ENCODE results near the gene ALOX5.

- TF ChIP-seq CTCF (conservative IDR thresholded peaks at IDR 0.05; ENCODE audit: low read length) (no peak), EZH2phosphoT487 (IDR thresholded peaks at IDR 0.05; ENCODE audit: borderline replicate concordance) (no peak)
Observed at GRCh38 chr10:45440511-45441062, 66.6 kb downstream of the ALOX5 start.
